Measurements from ENCODE around the gene ANO5.

DNA sequence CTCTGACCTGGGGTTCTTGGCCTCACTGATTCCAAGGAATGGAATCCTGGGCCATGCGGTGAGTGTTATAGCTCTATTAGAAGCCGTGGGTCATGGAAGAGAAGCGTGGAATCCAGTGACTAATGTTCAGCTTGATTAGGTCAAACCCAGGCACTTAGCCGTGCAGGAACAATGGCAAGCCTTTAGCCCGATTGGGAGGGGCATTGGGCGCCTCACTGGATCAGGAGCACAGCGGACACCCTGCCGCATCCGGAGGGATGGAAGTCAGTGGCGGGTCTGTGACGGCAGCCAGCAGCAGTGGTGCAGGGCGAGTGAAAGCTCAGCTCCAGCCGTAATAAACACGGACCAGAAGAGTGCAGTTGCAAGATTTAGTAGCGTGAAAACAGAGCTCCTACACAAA is 124.8 kb downstream of the ANO5 start:
- TF ChIP-seq, protein P1, sequence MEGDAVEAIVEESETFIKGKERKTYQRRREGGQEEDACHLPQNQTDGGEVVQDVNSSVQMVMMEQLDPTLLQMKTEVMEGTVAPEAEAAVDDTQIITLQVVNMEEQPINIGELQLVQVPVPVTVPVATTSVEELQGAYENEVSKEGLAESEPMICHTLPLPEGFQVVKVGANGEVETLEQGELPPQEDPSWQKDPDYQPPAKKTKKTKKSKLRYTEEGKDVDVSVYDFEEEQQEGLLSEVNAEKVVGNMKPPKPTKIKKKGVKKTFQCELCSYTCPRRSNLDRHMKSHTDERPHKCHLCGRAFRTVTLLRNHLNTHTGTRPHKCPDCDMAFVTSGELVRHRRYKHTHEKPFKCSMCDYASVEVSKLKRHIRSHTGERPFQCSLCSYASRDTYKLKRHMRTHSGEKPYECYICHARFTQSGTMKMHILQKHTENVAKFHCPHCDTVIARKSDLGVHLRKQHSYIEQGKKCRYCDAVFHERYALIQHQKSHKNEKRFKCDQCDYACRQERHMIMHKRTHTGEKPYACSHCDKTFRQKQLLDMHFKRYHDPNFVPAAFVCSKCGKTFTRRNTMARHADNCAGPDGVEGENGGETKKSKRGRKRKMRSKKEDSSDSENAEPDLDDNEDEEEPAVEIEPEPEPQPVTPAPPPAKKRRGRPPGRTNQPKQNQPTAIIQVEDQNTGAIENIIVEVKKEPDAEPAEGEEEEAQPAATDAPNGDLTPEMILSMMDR (IDR thresholded peaks at IDR 0.05), result no peak
- TF ChIP-seq EZH2 (IDR thresholded peaks at IDR 0.05), result no peak
- no peak for TF ChIP-seq EZH2phosphoT487 (IDR thresholded peaks at IDR 0.05)

Data from neural progenitor cell (in vitro differentiated cells).